Fibroblast of mammary gland (primary cell): ENCODE measurements around the gene RCAN1.

Experiments used
- DNase-seq: peaks from one replicate; pipeline ENCODE4 v3.0.0-alpha.2; 2010; ENCODE audit warnings: low read depth
- H3K4me3 ChIP-seq: 2 replicates; pipeline ENCODE4 v1.5.1; 2011; ENCODE audit warnings: low read depth, mild to moderate bottlenecking, low read length, moderate library complexity; ENCODE audit not compliant: control insufficient read depth
- CTCF ChIP-seq: conservative IDR thresholded peaks from 2 replicates; pipeline ENCODE4 v1.5.1; 2011; ENCODE audit warnings: low read depth, low read length, inconsistent platforms; ENCODE audit not compliant: control insufficient read depth, insufficient read depth

The RCAN1 gene

GRCh38 chr21:34583926-34584563 is 30.9 kb downstream of the RCAN1 start:
- no peak for TF ChIP-seq CTCF
- no peak overlapping the region for H3K4me3 ChIP-seq
- peak; percentile 8 for DNase-seq

- peak; percentile 68 for TF ChIP-seq CTCF
- H3K4me3 ChIP-seq, result no peak overlapping the region
- DNase-seq, result peak; percentile 60
These were observed 32.3 kb downstream of the RCAN1 start for GRCh38 chr21:34582506-34583150.

GRCh38 chr21:34580181-34580700 is 34.7 kb downstream of the RCAN1 start:
- TF ChIP-seq CTCF, result no peak
- no peak overlapping the region for H3K4me3 ChIP-seq
- peak; percentile 5 for DNase-seq

- DNase-seq, result peak; percentile 93
- no peak overlapping the region for H3K4me3 ChIP-seq
- no peak for TF ChIP-seq CTCF
These were observed 35.5 kb downstream of the RCAN1 start for GRCh38 chr21:34579411-34579810.

GRCh38 chr21:34576041-34576511 is 38.8 kb downstream of the RCAN1 start:
- no peak for TF ChIP-seq CTCF

GRCh38 chr21:34574601-34575529 is 40.0 kb downstream of the RCAN1 start:
- TF ChIP-seq CTCF, result no peak
- no peak for DNase-seq
- H3K4me3 ChIP-seq, result no peak overlapping the region

More at GRCh38 chr21:34576041-34576511, 38.8 kb downstream of the RCAN1 start:
- H3K4me3 ChIP-seq, result no peak overlapping the region
- peak; percentile 62 for DNase-seq
